Skeletal muscle tissue (tissue), 4 donors: Measurements from ENCODE around the gene TBC1D2B. TPM values are rescaled to one million over a fixed set of nuclear protein-coding genes. Genes with fewer than 3 reads are reported as not detected.

ENCODE experiments used
- H3K27ac ChIP-seq: one replicate; pipeline ENCODE4 v1.7.0; 2013; ENCODE audit warnings: mild to moderate bottlenecking, low read depth, low read length, inconsistent platforms
- H3K27me3 ChIP-seq, 3 donors: one replicate each; pipeline ENCODE4 v1.7.0; 2013; ENCODE audit warnings: low read length in 3 of 3; ENCODE audit not compliant: control insufficient read depth in 3 of 3, insufficient read depth in 3 of 3
- H3K36me3 ChIP-seq, 3 donors: one replicate each; pipeline ENCODE4 v1.7.0; 2013; ENCODE audit warnings: low read length in 3 of 3; ENCODE audit not compliant: control insufficient read depth in 3 of 3, insufficient read depth in 3 of 3
- H3K4me1 ChIP-seq, 3 donors: one replicate each; pipeline ENCODE4 v1.7.0; 2013; ENCODE audit warnings: low read length in 3 of 3, mild to moderate bottlenecking in 3 of 3; ENCODE audit not compliant: control insufficient read depth in 3 of 3, insufficient read depth in 3 of 3
- H3K4me3 ChIP-seq, 3 donors: one replicate each; pipeline ENCODE4 v1.7.0; 2013; ENCODE audit warnings: low read length in 3 of 3
- H3K9ac ChIP-seq, 3 donors: one replicate each; pipeline ENCODE4 v1.7.0; 2013; ENCODE audit warnings: low read length in 3 of 3, mild to moderate bottlenecking in 3 of 3, moderate library complexity in 2 of 3, low read depth in 1 of 3
- H3K9me3 ChIP-seq, 3 donors: one replicate each; pipeline ENCODE4 v1.7.0; 2013; ENCODE audit warnings: low read length in 3 of 3; ENCODE audit not compliant: control insufficient read depth in 3 of 3
- total RNA-seq: library from RNA; depleted of rRNA; stranded (reverse); fragments of >200 nt; gene quantifications from one replicate; pipeline ENCODE4 v1.2.3, GENCODE V29; 2014
- donor health status: Osteomylitis.

TBC1D2B gene
- total RNA-seq, 1 donor from 2014 or later = 30.3 TPM

GRCh38 chr15:78072080-78072892, 5.2 kb downstream of the TBC1D2B start:
- Histone ChIP-seq H3K4me1 (peaks cover 43 to 65% (median 64%) of the 10 kb centered on the region in 3 donors), H3K4me3 (peak overlapping the region in 1 of 3 donors; percentile 14), H3K27me3 (no peaks in the 10 kb centered on the region), H3K9me3 (no peaks in the 10 kb centered on the region), H3K36me3 (no peaks in the 10 kb centered on the region), H3K27ac (peak overlapping the region; percentile 73), H3K9ac (peak overlapping the region in 1 of 3 donors; percentile 26)

GRCh38 chr15:78071383-78071782, 6.1 kb downstream of the TBC1D2B start:
- Histone ChIP-seq H3K27me3 (no peaks in the 10 kb centered on the region), H3K4me1 (peaks cover 49 to 71% (median 65%) of the 10 kb centered on the region in 3 donors), H3K36me3 (no peaks in the 10 kb centered on the region), H3K9ac (no peak overlapping the region), H3K9me3 (no peaks in the 10 kb centered on the region), H3K4me3 (no peak overlapping the region), H3K27ac (peak overlapping the region; percentile 73)

- H3K9ac ChIP-seq = no peak overlapping the region
- peaks cover 57 to 74% (median 68%) of the 10 kb centered on the region in 3 donors for H3K4me1 ChIP-seq
- no peaks in the 10 kb centered on the region for H3K9me3 ChIP-seq
- no peaks in the 10 kb centered on the region for H3K36me3 ChIP-seq
- no peak overlapping the region for H3K4me3 ChIP-seq
- no peaks in the 10 kb centered on the region for H3K27me3 ChIP-seq
- peak overlapping the region; percentile 78 for H3K27ac ChIP-seq
These were observed 7.3 kb downstream of the TBC1D2B start for GRCh38 chr15:78070049-78070700.

- Histone ChIP-seq H3K4me1 (peaks cover 62 to 78% (median 74%) of the 10 kb centered on the region in 3 donors), H3K27ac (peak overlapping the region; percentile 78), H3K4me3 (no peak overlapping the region), H3K9me3 (no peaks in the 10 kb centered on the region), H3K27me3 (no peaks in the 10 kb centered on the region), H3K36me3 (no peaks in the 10 kb centered on the region), H3K9ac (no peak overlapping the region)
These were observed 8.0 kb downstream of the TBC1D2B start for GRCh38 chr15:78069462-78070029.

GRCh38 chr15:78069052-78069414, 8.5 kb downstream of the TBC1D2B start:
- H3K9me3 ChIP-seq = no peaks in the 10 kb centered on the region
- H3K4me1 ChIP-seq = peaks cover 62 to 82% (median 76%) of the 10 kb centered on the region in 3 donors
- no peaks in the 10 kb centered on the region for H3K36me3 ChIP-seq
- peak overlapping the region; percentile 78 for H3K27ac ChIP-seq
- H3K4me3 ChIP-seq = peak overlapping the region in 1 of 3 donors; percentile 11
- H3K27me3 ChIP-seq = no peaks in the 10 kb centered on the region
- no peak overlapping the region for H3K9ac ChIP-seq

- Histone ChIP-seq H3K36me3 (no peaks in the 10 kb centered on the region), H3K9ac (peak overlapping the region in 2 of 3 donors; percentile 1 to 46), H3K27me3 (no peaks in the 10 kb centered on the region), H3K27ac (peak overlapping the region; percentile 78), H3K4me3 (peak overlapping the region; percentile 15 to 20 (median 16)), H3K4me1 (peaks cover 69 to 91% (median 81%) of the 10 kb centered on the region in 3 donors), H3K9me3 (no peaks in the 10 kb centered on the region)
These were observed 9.9 kb downstream of the TBC1D2B start for GRCh38 chr15:78067328-78068228.

- Histone ChIP-seq H3K9ac (no peak overlapping the region), H3K4me1 (peaks cover 70 to 86% (median 79%) of the 10 kb centered on the region in 3 donors), H3K4me3 (peak overlapping the region in 1 of 3 donors; percentile 40), H3K9me3 (no peaks in the 10 kb centered on the region), H3K27me3 (no peaks in the 10 kb centered on the region), H3K36me3 (no peaks in the 10 kb centered on the region), H3K27ac (peak overlapping the region; percentile 78)
These were observed 11.3 kb downstream of the TBC1D2B start for GRCh38 chr15:78065973-78066946.

- H3K4me3 ChIP-seq = peak overlapping the region in 1 of 3 donors; percentile 40
- no peak overlapping the region for H3K9ac ChIP-seq
- H3K27me3 ChIP-seq = no peaks in the 10 kb centered on the region
- peaks cover 69 to 81% (median 73%) of the 10 kb centered on the region in 3 donors for H3K4me1 ChIP-seq
- H3K36me3 ChIP-seq = no peaks in the 10 kb centered on the region
- H3K27ac ChIP-seq = peak overlapping the region; percentile 78
- no peaks in the 10 kb centered on the region for H3K9me3 ChIP-seq
These were observed 12.1 kb downstream of the TBC1D2B start for GRCh38 chr15:78065284-78065872.
